Measurements from ENCODE around the gene MOCOS. TPM values are rescaled to one million over a fixed set of nuclear protein-coding genes. Genes with fewer than 3 reads are reported as not detected.

The MOCOS gene
- total and polyA plus RNA-seq, 2 of the 13 experiments (the other 11 are each of a cell fraction or from before 2014, with no cell fraction given) = 7.7 to 15.4 TPM

DNA sequence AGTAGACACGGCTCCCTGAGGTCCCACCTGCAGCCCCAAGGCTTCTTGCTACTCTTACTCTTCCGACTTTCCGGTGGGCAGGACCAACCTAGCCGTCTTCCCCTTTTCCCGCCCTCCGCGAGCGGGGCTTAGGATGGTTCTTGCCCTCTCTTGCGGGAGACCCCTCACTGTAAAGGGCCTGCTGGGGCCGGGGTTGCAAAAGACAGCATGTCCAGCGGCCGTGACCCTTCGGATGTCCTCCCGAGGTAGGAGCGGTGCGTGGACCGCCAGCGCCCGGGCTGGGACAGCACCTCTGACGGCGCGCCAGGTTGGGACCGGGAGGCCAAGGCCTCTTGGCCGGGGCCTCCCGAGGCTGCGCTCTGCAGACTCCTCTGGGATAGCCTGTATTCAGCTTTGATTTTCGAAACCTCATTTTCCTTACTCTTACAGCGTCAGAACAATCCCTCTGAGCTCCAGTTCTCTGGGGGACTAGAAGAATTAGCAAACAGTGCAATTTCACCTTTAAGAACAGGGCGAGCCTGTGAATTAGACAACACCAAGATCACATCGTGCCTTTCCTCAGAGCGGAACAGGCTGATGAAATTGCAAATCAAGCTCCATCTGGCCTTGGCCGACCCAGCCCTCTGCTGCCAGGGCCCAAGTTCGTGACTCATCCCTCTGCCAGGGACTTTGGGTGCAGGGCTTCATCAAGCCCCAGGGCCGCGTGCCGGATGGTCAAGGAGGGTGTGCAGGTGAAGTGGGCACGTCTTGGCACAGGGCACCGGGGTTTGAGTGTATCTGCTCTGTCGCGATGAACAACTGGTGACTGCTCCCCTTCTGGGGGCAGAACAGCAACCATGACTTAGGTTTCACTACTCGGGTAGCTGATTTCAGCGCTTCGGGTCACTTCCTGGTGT is 777 bp downstream of the MOCOS start (continued):
- TF ChIP-seq NR2C2 (CRISPR knock-in tag; IDR thresholded peaks at IDR 0.05; ENCODE audit: borderline replicate concordance) (0 out of 2 replicates have a peak, but pooled peaks have one; percentile 6), MLLT10 (CRISPR knock-in tag; IDR thresholded peaks at IDR 0.05) (no peak), FOXK1 (CRISPR knock-in tag; IDR thresholded peaks at IDR 0.05; ENCODE audit: borderline replicate concordance, low read depth) (0 out of 2 replicates have a peak, but pooled peaks have one; percentile 13), RXRB (CRISPR knock-in tag; IDR thresholded peaks at IDR 0.05; ENCODE audit: borderline replicate concordance) (peak; percentile 9; the same call in 1 of the 2 replicates), IRF2 (CRISPR knock-in tag; IDR thresholded peaks at IDR 0.05) (peak; percentile 9; the same call in 1 of the 2 replicates), ZNF383 (CRISPR knock-in tag; IDR thresholded peaks at IDR 0.05; ENCODE audit: borderline replicate concordance) (no peak), ZNF780A (CRISPR knock-in tag; IDR thresholded peaks at IDR 0.05) (0 out of 2 replicates have a peak, but pooled peaks have one; percentile 58), CBX5 (CRISPR knock-in tag; IDR thresholded peaks at IDR 0.05; ENCODE audit: borderline replicate concordance) (peak; percentile 64; the same call in 1 of the 2 replicates), ZNF121 (CRISPR knock-in tag; IDR thresholded peaks at IDR 0.05) (0 out of 2 replicates have a peak, but pooled peaks have one; percentile 20), SOX5 (CRISPR knock-in tag; IDR thresholded peaks at IDR 0.05; ENCODE audit: borderline replicate concordance) (peak; percentile 27; the same call in 1 of the 2 replicates), ZSCAN12 (CRISPR knock-in tag; IDR thresholded peaks at IDR 0.05) (no peak), ZBTB7A (CRISPR knock-in tag; IDR thresholded peaks at IDR 0.05) (peak; percentile 13; the same call in 1 of the 2 replicates), MTF1 (CRISPR knock-in tag; IDR thresholded peaks at IDR 0.05) (0 out of 2 replicates have a peak, but pooled peaks have one; percentile 57), ATF7-NPFF (CRISPR knock-in tag; IDR thresholded peaks at IDR 0.05; ENCODE audit: low read depth) (no peak), ZNF878 (CRISPR knock-in tag; IDR thresholded peaks at IDR 0.05) (no peak; the same call in 1 of the 2 replicates), MEIS2 (CRISPR knock-in tag; IDR thresholded peaks at IDR 0.05) (peak; percentile 40; the same call in 1 of the 2 replicates), NFYC (CRISPR knock-in tag; IDR thresholded peaks at IDR 0.05) (peak; percentile 19; the same call in 1 of the 2 replicates)
- TF ChIP-seq, protein P1, sequence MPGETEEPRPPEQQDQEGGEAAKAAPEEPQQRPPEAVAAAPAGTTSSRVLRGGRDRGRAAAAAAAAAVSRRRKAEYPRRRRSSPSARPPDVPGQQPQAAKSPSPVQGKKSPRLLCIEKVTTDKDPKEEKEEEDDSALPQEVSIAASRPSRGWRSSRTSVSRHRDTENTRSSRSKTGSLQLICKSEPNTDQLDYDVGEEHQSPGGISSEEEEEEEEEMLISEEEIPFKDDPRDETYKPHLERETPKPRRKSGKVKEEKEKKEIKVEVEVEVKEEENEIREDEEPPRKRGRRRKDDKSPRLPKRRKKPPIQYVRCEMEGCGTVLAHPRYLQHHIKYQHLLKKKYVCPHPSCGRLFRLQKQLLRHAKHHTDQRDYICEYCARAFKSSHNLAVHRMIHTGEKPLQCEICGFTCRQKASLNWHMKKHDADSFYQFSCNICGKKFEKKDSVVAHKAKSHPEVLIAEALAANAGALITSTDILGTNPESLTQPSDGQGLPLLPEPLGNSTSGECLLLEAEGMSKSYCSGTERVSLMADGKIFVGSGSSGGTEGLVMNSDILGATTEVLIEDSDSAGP (CRISPR knock-in tag; IDR thresholded peaks at IDR 0.05; ENCODE audit: borderline replicate concordance) = peak; percentile 49; the same call in 1 of the 2 replicates
- TF ChIP-seq, protein P2, sequence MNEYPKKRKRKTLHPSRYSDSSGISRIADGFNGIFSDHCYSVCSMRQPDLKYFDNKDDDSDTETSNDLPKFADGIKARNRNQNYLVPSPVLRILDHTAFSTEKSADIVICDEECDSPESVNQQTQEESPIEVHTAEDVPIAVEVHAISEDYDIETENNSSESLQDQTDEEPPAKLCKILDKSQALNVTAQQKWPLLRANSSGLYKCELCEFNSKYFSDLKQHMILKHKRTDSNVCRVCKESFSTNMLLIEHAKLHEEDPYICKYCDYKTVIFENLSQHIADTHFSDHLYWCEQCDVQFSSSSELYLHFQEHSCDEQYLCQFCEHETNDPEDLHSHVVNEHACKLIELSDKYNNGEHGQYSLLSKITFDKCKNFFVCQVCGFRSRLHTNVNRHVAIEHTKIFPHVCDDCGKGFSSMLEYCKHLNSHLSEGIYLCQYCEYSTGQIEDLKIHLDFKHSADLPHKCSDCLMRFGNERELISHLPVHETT (CRISPR knock-in tag; conservative IDR thresholded peaks at IDR 0.05) = no peak
- TF ChIP-seq, protein P3, sequence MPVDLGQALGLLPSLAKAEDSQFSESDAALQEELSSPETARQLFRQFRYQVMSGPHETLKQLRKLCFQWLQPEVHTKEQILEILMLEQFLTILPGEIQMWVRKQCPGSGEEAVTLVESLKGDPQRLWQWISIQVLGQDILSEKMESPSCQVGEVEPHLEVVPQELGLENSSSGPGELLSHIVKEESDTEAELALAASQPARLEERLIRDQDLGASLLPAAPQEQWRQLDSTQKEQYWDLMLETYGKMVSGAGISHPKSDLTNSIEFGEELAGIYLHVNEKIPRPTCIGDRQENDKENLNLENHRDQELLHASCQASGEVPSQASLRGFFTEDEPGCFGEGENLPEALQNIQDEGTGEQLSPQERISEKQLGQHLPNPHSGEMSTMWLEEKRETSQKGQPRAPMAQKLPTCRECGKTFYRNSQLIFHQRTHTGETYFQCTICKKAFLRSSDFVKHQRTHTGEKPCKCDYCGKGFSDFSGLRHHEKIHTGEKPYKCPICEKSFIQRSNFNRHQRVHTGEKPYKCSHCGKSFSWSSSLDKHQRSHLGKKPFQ (CRISPR knock-in tag; IDR thresholded peaks at IDR 0.05; ENCODE audit: insufficient replicate concordance) = peak; percentile 35
